Measurements from ENCODE around the gene NEIL1.
"Not testable (repeated sequence)": the region's sequence is repeated elsewhere in the genome, so short reads cannot be mapped to it uniquely, and the experiment has no call there.

NEIL1 gene

GRCh38 chr15:75383986-75384385, 37.1 kb downstream of the NEIL1 start:
- not testable (repeated sequence) for DNase-seq

- no peak for DNase-seq
These were observed 43.0 kb downstream of the NEIL1 start for GRCh38 chr15:75389791-75390382.

- DNase-seq: no peak
These were observed 50.7 kb downstream of the NEIL1 start for GRCh38 chr15:75397494-75397893.

- no peak for DNase-seq
These were observed 57.1 kb downstream of the NEIL1 start for GRCh38 chr15:75403892-75404291.
